AG09309 (cell line): ENCODE data around the gene PAPPA2.

Experiments used
- DNase-seq: peaks from one replicate; pipeline ENCODE4 v3.0.0-alpha.2; 2010; ENCODE audit warnings: low read depth
- H3K4me3 ChIP-seq: 2 replicates; pipeline ENCODE4 v1.5.1; 2011; ENCODE audit warnings: mild to moderate bottlenecking, low read depth, low read length, moderate library complexity; ENCODE audit not compliant: control insufficient read depth
- TF ChIP-seq, protein P1 (sequence below): IDR thresholded peaks from 2 replicates; pipeline ENCODE4 v1.5.1; 2011; ENCODE audit warnings: mild to moderate bottlenecking, low read depth, low read length, inconsistent platforms; ENCODE audit not compliant: insufficient read depth, control insufficient read depth; ENCODE audit errors: missing control alignments

Gene PAPPA2

DNA sequence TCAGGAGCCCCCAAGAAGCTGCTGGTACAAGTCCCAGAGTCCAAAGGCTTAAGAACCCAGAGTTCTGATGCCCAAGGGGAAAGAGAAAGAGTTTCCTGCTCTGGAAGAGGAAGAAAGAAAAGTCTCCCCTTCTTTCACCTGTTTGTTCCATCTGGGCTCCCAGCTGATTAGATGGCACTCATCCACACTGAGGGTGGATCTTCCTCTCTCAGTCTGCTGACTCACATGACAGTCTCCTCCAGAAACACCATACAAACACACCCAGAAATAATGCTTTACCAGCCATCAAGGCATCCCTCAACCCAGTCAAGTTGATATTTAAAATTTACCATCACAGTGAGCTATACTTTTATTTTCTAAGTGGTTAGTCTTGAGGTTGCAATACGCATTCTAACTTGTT is 257.9 kb downstream of the PAPPA2 start:
- TF ChIP-seq, protein P1, sequence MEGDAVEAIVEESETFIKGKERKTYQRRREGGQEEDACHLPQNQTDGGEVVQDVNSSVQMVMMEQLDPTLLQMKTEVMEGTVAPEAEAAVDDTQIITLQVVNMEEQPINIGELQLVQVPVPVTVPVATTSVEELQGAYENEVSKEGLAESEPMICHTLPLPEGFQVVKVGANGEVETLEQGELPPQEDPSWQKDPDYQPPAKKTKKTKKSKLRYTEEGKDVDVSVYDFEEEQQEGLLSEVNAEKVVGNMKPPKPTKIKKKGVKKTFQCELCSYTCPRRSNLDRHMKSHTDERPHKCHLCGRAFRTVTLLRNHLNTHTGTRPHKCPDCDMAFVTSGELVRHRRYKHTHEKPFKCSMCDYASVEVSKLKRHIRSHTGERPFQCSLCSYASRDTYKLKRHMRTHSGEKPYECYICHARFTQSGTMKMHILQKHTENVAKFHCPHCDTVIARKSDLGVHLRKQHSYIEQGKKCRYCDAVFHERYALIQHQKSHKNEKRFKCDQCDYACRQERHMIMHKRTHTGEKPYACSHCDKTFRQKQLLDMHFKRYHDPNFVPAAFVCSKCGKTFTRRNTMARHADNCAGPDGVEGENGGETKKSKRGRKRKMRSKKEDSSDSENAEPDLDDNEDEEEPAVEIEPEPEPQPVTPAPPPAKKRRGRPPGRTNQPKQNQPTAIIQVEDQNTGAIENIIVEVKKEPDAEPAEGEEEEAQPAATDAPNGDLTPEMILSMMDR = no peak
- no peak for DNase-seq
- H3K4me3 ChIP-seq = no peak overlapping the region

DNA sequence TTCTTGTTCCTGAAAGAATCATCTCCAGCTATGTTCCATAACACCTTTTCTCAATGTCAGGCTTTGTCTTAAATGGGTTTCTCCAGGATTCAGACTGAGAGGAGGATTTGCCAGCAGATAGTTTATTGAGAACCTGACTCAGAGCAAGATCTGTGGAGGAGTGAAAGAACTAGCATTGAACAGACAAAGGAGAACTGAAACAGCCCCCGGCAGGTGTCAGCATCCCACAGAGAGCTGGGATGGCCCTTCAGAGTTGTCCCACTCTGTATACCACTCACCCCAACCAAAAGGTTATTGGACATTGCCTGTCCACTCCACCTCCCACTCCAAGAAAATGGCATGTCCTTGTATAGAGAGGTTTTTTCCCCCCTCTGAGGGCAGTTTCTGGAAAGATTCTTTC is 270.7 kb downstream of the PAPPA2 start:
- no peak overlapping the region for H3K4me3 ChIP-seq
- TF ChIP-seq, protein P1 = no peak
- no peak for DNase-seq

DNA sequence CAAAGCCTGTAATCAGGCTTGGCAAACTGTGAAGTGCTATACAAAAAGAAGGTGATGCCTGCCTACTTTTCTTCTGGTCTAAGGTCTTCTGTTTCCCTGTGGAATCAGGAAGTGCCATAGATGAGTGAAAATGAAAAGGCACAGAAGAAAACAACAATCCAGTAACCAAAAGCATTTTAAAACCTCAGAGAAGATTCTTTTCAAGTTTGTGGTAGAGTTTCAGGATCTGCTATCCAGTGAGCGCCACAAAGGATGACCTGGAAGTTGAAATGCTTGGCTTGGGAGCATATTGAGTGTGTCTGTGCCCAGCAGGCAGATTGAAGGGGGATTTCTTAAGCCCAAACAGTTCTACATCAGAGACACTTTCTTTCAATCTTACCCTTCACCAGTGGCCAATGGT is 272.2 kb downstream of the PAPPA2 start:
- no peak for DNase-seq
- H3K4me3 ChIP-seq = no peak overlapping the region
- TF ChIP-seq, protein P1 = no peak

DNA sequence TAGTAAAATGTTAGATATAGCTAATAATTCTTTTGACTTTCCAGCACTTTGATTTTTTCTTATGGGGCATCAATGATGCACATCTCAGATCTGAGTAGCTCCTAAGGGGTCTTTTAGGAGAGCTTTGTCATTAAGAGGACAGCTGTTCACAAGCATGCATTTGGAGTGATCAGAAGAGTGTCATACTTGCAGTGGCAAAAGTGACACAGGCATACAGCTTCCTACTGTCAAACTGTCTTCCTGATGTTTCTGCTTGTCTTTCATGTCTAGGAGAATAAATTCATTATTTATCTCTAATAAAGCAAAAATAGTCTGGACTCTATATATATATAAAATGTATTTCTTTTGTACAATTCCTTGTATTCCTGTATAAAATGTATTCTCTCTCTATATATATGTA is 273.0 kb downstream of the PAPPA2 start:
- TF ChIP-seq, protein P1 = no peak
- H3K4me3 ChIP-seq = no peak overlapping the region
- DNase-seq = no peak

DNA sequence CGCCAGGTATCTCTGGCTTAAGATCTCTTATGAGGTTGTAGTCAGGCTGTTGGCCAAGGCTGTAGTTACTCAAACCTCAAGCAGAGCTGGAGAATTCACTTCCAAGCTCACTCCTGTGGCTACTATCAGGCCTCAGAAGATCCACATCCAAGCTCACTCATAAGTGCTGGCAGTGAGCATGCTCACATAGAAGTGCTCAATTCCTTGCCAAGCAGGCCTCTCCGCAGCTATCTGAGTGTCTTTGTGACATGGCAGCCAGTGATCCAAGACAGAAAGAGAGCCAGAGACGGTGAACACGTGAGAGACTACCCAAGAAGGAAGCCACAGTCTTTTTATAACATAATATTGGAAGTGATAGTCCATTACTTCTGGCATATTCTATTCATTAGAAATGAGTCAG is 278.2 kb downstream of the PAPPA2 start:
- DNase-seq = no peak
- TF ChIP-seq, protein P1 = no peak
- no peak overlapping the region for H3K4me3 ChIP-seq

DNA sequence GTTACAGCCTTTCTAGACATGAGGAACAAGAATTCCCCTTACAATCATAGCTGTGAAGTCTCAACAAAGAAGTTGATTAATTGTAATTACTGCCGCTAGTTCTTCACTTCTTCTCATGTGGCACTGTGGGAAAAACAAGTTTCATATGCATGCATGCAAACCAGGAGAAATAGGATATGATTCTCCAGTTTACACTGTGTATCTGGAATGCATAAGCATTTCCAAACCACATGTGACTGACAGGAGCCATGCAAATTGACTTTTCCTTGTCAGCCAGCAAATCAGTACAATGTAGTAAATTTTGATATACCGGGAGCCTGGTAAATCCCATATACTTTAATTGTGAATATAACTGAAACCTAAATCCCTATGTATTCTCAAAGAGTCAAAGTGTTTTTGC is 279.3 kb downstream of the PAPPA2 start:
- no peak for DNase-seq
- H3K4me3 ChIP-seq = no peak overlapping the region
- TF ChIP-seq, protein P1 = no peak

DNA sequence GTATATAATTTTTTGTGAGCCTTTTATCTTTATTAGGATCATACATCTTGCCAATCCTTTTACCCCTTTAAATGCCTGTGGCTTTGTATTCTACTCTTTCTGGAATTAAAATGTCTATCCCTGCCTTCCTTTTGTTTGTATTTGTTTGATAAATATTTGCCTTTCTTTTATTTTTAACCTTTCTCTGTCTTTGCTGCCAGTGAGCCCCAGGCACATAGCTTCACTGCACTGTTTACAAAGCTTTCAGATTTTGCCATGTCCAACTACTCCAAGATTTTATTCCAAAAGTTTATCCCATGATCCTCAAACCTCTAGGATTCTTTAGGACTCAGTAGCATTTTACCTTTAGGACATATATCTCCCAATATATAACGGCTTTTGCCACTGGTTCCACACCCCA is 281.2 kb downstream of the PAPPA2 start:
- H3K4me3 ChIP-seq = no peak overlapping the region
- DNase-seq = no peak
- TF ChIP-seq, protein P1 = no peak
